HT-29 (cell line): Measurements from ENCODE around the gene KIR3DL3. TPM values are rescaled to one million over a fixed set of nuclear protein-coding genes. Genes with fewer than 3 reads are reported as not detected.
"Not testable (repeated sequence)": the region's sequence is repeated elsewhere in the genome, so short reads cannot be mapped to it uniquely, and the experiment has no call there.

ENCODE experiments used
- DNase-seq: peaks from one replicate; pipeline ENCODE4 v3.0.0-alpha.2; 2015; ENCODE audit warnings: low spot score
- total RNA-seq: library from RNA; depleted of rRNA; stranded (reverse); fragments of >200 nt; shearing (Covaris generic); gene quantifications from 2 replicates; pipeline ENCODE4 v1.2.3, GENCODE V29; 2014; rRNA removed

Gene KIR3DL3
- not detected in 2 replicates for total RNA-seq

DNA sequence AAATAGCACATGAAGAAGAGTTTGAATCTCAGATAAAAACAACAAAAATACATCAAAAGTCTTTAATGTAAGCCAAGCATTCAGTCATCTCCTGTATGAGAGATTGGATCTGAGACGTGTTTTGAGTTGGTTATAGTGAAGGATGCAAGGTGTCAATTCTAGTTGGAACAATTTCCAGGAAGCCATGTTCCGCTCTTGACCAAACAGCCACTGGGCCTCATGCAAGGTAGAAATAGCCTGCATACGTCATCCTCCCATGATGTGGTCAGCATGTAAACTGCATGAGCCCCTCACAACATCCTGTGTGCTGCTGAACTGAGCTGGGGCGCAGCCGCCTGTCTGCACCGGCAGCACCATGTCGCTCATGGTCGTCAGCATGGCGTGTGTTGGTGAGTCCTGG, at the start of gene KIR3DL3:
Gene KIR3DL3, plus strand, starts transcription at position 301 of the 400 bp plus-strand sequence. Its CDS starts 55 bp downstream, at position 356.
- no peak for DNase-seq

DNA sequence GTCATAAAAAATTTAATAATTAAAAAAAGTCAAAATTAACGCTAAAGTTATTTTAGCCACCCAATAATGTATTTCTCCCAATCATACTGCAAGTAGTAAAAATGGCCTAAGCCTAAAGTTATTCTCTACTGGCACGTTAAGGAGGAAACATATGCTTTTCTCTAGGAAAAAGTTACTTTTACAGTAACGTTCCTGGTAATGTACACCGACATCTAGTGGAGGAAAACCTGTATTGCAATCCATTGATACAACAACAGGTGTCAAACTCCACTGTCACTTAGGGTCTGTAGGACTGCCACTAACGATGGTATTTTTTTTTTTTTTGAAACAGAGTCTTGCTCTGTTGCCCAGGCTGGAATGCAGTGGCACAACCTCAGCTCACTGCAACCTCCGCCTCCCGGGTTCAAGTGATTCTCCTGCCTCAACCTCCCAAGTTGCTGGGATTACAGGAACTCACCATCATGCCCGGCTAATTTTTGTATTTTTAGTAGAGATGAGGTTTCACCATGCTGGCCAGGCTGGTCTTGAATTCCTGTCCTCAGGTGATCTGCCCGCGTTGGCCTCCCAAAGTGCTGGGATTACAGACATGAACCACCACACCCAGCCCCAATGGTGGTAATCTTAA, 47.9 kb upstream of the KIR3DL3 start:
- DNase-seq: peak; percentile 81

DNA sequence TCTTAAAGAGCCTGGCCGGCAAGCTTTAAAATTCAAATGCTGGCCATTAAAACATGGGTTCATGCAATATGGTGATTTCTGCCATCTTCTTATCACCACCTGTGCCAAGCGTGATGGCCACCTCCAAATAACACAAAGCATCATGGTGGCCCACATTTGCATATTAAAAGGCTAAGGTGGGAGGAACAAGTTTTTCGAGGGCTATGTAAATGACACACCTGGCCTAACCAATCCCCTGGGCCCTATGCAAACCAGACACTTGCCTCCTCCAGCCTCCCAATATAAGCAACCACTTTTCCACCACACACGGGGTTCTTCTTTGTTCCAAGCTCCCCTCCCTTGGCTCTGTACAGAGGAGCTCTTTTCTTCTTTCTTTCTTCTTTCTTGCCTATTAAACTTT, 47.0 kb upstream of the KIR3DL3 start:
- no peak for DNase-seq

DNA sequence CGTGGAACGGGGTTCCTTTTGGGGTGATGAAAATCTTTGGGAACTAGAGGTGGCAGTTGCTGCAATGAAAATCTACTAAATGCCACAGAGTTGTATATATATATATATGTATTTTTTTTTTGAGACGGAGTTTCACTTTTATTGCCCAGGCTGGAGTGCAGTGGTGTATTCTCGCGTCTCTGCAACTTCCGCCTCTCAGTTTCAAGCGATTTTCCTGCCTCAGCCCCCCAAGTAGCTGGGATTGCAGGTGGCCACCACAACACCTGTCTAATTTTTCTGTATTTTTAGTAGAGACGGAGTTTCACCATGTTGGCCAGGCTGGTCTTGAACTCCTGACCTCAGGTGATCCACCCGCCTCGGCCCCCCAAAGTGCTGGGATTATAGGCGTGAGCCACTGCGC, 42.6 kb upstream of the KIR3DL3 start:
- not testable (repeated sequence) for DNase-seq

DNA sequence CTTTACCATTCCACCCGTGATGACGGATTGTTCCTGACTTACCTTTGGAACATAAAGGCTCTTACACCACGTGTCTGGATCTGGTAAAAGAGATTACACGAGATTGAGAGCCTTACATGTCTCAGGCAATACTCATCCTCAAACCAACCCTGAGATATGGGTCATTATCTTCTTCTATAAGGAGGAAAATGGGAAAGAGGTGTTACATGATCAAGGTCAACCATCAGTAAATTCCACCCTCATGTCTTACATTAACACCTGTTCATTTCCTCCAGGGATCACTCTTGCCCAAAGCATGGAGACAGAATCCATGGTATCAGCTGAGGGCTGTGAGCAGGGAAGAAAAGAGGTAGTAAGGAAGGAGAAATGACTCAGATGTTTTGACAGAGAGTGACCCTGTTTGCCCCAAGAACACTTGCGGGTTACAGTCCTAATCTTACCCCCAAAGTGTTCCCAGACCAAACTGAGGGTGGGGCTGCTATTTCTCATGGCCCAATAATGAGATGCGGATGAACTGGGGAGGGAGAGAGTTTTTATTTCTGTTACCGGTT, 41.9 kb upstream of the KIR3DL3 start:
- DNase-seq: no peak

DNA sequence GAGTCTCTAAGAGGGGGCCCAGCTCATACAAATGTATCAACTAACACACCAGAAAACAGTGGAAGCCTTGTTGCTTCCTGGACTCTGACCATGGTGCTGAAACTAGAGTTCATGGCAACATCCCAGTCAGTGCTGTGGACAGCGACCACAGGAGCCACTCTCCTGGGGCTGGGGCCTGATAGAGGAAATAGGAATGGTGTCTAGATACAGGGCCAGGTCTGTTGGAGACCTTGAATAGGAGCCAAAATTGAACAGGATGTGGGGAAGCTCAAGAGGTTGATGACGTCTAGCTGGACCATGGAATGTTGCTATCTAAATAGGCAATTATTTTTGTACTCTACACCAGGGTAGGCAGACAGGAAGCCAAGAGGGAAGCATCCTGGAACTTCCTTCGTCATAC, 39.7 kb upstream of the KIR3DL3 start:
- peak; percentile 75 for DNase-seq

DNA sequence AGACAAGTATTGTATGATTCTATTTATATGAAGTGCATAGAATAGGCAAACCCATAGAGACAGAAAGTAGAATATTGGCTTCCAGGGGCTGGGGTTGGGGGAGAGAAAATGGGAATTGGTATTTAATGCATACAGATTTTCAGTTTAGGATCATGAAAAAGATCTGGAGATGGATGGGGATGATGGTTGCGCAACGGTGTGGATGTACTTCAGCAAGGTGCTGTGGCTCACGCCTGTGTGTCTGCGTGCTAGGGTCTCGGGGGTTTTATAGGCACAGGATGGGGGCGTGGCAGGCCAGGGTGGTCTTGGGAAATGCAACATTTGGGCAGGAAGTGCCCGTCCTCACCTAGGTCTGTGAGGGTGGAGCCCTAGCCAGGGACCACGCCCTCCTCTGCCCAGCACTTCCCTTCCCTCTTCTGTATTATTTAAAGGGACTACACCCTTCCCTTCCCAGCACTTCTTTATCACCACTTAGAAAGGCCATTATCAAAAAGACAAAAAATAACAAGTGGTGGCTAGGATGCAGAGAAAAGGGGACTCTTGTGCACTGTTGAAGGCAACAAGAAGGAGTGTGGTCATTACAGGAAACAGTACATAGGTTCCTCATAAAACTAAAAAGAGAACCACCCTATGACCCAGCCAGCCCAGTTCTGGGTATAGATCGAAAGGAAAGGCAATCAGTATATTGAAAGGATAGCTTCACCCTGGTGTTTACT, 32.5 kb upstream of the KIR3DL3 start:
- DNase-seq: no peak

DNA sequence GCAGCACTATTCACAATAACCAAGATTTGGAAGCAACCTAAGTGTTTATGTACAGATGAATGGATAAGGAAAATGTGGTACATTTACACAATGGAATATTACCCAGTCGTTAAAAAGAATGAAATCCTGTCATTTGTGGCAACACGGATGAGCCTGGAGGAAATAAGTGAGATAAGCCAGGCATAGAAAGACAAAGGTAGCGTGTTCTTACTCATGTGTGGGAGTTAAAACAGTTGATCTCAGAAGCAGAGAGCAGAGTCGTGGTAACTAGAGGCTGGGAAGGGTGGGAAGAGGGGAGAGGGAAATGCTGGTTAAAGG, 32.0 kb upstream of the KIR3DL3 start:
- DNase-seq: no peak

DNA sequence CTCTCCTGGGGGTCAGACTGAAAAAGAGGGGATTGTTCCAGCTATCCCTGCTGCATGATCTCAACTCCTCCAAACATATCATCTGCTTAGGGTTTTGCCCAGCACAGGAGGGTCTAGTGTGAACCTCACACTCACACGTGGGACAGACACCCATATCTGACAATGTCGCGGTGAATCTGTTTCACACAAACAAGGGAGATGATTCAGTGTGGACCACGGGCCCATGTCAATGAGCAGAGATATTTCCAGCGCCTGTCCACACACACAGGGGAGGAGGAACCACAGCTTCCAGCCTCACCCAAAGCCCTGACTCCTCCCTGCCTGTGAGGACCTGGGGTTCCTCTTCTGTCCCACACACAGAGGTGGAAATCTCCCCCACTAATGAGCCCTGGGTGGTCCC, 29.6 kb upstream of the KIR3DL3 start:
- no peak for DNase-seq

DNA sequence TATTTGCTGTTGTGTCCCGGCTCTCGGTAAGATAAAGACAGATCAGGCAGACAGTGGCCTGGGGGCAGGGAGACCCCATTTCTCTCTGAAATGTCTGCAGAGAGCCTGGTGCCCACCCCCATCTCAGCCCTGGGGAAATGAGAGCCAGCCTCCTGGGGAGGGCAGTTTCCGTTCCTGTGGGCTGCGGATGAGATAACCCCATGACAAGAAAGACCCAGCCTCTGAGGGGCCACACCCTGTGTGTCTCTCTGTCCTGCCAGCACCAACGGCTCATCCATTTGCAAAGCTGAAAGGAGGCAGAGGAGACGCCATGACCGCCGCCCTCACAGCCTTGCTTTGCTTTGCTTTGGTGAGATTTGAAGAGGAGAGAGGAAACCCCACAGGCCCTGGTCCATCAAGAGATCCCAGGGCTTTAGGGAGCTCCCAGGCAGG, 28.1 kb upstream of the KIR3DL3 start:
- no peak for DNase-seq

DNA sequence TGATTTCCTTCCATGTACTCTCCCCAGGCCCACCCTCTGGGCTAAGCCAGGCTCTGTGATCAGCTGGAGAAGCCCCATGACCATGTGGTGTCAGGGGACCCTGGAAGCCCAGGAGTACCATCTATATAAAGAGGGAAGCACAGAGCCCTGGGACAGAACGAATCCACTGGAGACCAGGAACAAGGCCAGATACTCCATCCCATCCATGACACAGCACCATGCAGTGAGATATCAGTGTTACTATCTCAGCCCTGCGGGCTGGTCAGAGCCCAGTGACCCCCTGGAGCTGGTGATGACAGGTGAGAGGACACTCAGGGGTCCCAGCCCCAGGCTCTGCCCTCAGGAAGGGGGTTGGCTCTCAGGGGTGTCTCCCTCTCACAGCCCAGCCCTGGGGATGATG, 27.5 kb upstream of the KIR3DL3 start:
- no peak for DNase-seq

DNA sequence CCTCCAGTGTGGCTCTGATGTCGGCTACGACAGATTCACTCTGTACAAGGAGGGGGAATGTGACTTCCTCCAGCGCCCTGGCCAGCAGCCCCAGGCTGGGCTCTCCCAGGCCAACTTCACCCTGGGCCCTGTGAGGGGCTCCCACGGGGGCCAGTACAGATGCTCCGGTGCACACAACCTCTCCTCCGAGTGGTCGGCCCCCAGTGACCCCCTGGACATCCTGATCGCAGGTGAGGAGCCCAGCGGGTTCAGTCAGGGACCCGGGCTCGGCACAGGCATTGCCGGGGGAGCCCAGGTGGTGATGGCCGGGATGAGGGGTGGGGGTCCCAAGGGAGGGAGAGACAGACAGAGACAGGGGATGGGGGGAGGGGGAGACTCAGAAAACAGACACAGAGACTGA, 26.5 kb upstream of the KIR3DL3 start:
- DNase-seq: not testable (repeated sequence)

DNA sequence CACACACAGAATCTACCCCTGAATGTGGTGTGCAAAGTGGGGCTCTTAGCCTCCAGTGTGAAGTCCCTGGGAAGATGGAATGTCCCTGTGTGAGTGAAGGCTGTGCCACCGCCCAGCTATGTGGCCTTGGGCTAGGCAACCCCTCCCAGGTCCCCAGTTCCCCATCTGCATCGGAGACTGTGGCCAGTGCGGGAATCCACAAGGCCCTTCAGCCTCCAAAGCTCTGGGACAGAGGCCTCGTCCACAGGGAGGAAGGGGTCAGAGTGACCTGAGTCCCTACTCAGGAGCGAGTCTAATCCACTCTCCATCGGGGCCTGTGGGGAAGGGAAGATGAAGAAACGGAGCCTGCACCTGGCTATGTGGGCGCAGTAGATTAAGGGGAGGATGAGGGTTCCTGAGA, 19.3 kb upstream of the KIR3DL3 start:
- DNase-seq: no peak

DNA sequence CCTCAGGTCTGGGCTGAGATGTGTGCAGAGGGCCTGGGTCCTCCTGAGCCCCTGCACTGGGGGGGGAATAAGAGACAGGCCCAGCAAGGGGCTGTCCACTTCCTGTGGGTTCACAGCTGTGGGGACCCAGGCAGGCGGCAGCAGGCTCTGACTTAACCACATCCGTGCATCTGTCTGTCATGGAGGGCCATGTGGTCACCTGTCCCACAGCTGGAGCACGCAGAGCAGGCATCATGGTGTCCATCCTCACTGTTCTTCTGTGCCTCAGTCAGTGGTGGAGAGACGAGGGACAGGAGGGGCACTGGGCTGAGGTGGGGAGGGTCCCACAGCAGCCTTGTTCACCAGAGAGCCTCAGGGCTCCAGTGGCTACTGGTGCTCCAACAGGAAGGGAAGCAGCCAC, 16.3 kb upstream of the KIR3DL3 start:
- no peak for DNase-seq

DNA sequence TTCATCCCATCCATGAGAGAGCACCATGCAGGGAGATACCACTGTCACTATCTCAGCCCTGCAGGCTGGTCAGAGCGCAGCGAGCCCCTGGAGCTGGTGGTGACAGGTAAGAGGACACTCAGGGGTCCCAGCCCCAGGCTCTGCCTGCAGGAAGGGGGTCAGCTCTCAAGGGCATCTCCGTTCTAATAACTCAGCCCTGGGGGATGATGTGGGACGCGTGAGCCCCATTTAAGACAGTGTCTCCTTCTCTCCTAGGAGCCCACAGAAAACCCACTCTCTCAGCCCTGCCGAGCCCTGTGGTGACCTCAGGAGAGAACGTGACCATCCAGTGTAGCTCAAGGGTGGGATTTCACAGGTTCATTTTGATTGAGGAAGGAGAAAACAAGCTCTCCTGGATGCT, 15.5 kb upstream of the KIR3DL3 start:
- no peak for DNase-seq

DNA sequence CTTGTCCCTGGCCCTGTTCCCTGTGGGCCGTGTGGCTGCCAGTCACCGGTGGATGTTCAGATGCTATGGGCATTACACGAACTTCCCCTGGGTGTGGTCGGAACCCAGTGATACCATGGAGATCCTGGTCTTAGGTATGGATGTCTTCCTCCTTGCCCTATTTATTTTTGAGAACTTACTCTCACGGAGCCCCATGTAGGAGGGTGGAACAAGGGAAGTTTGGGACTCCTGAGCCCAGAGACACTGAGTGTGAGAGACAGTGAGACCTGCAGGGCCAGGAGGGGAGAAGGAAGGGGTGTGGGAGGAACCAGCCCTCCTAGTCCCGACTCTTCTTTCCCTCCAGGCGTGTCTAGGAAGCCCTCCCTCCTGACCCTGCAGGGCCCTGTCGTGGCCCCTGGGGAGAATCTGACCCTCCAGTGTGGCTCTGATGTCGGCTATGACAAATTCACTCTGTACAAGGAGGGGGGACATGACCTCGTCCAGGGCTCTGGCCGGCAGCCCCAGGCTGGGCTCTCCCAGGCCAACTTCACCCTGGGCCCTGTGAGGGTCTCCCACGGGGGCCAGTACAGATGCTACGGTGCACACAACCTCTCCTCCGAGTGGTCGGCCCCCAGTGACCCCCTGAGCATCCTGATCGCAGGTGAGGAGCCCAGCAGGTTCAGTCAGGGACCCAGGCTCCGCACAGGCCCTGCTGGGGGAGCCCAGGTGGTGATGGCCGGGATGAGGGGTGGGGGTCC, 14.9 kb upstream of the KIR3DL3 start:
- no peak for DNase-seq

DNA sequence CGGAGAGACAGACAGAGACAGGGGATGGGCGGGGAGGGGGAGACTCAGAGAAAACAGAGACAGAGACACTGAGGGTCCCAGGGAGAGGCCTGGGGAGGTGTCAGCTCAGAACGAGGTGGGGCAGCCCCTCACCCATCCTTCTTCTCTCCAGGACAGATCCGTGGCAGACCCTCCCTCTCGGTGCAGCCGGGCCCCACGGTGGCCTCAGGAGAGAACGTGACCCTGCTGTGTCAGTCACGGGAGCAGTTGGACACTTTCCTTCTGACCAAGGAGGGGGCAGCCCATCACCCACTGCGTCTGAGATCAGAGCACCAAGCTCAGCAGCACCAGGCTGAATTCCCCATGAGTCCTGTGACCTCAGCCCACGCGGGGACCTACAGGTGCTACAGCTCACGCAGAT, 14.3 kb upstream of the KIR3DL3 start:
- DNase-seq: not testable (repeated sequence)

DNA sequence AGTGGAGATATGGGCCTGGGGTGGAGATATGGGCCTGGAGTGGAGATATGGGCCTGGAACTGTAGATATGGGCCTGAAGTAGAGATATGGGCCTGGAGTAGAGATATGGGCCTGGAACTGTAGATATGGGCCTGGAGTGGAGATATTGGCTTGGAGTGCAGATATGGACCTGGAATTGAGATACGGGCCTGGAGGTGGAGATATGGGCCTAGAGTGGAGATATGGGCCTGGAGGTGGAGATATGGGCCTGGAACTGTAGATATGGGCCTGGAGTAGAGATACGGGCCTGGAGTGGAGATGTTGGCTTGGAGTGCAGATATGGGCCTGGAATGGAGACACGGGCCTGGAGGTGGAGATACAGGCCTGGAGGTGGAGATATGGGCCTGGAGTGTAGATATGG, 402 bp downstream of the KIR3DL3 start:
- DNase-seq: no peak

DNA sequence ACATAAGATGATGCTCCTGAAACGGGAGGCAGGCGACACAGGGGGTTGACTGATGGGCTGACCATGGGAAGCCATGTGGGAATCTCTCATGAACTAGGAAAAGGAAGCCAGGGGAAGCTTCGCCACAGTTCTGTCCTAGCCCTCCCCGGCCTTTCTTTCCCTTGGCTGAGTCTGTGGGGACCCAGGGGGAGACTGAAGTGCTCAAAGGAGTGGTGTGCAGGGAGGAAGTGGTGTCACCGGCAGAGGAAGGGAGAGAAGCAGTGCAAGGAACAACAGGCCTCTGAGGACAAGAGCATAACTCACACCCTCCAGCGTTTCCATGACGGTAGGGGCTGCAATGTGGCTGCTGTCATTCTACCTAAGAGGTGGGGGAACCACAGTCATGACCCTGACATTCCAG, 1.1 kb downstream of the KIR3DL3 start:
- DNase-seq: no peak

DNA sequence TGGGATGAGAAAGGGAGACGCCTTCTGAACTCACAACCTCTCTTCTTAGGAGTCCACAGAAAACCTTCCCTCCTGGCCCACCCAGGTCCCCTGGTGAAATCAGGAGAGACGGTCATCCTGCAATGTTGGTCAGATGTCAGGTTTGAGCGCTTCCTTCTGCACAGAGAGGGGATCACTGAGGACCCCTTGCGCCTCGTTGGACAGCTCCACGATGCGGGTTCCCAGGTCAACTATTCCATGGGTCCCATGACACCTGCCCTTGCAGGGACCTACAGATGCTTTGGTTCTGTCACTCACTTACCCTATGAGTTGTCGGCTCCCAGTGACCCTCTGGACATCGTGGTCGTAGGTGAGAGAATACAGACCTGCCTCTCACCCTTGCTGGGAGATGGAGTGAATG, 3.3 kb downstream of the KIR3DL3 start:
- DNase-seq: no peak

DNA sequence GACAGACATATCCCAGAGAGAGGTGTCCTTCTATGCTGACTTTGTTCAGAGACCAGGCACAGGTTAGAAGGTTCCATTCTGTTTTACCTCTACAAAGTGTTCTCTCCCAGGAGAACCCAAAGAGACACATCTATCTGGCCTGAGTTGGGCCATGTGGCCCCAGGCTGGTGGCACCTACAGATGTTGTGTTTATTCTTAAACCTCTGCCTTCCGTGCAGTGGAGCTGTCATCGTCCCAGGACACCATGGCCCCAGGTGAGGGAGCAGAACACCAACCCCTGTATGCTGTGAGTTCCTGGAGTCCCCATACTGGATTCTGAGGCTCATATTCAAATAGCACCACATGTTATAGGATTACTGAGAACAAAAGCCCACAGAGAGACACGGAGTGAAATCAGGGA, 3.9 kb downstream of the KIR3DL3 start:
- DNase-seq: no peak

DNA sequence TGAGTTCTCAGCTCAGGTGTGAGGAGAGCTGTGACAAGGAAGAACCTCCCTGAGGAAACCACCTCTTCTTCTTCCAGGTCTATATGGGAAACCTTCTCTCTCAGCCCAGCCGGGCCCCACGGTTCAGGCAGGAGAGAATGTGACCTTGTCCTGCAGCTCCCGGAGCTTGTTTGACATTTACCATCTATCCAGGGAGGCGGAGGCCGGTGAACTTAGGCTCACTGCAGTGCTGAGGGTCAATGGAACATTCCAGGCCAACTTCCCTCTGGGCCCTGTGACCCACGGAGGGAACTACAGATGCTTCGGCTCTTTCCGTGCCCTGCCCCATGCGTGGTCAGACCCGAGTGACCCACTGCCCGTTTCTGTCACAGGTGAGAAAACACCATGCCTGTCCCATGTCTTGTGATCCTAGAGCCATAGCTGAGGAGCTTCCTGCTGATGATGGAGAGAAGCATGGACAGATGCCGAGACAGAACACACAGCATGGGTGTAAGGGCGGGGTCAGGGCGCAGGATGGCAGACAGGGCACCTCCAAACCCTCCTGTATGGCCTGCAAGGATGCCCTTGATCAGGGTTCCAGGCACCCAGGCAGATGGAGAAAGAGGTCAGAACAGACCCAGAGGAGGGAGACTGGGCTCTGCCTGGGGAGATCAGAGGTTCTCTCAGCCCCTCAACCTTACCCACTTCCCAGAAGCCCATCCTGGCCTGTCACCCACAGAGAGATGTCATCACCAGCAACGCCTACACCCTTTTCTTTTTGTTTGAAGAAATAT, 5.4 kb downstream of the KIR3DL3 start:
- DNase-seq: no peak
